Osteocyte (in vitro differentiated cells): ENCODE data around the gene MKNK1. TPM values are rescaled to one million over a fixed set of nuclear protein-coding genes. Genes with fewer than 3 reads are reported as not detected.

Experiments
- DNase-seq: peaks from one replicate; pipeline ENCODE4 v3.0.0; 2021; ENCODE audit warnings: mixed read lengths; ENCODE audit not compliant: unreplicated experiment; ENCODE audit errors: extremely low spot score
- H3K27ac Mint-ChIP-seq: one replicate; pipeline ENCODE4 v1.8.0; 2021; ENCODE audit warnings: mild to moderate bottlenecking, mixed read lengths; ENCODE audit not compliant: unreplicated experiment
- H3K27me3 Mint-ChIP-seq: one replicate; pipeline ENCODE4 v1.8.0; 2021; ENCODE audit warnings: mixed read lengths; ENCODE audit not compliant: unreplicated experiment
- H3K36me3 Mint-ChIP-seq: one replicate; pipeline ENCODE4 v1.8.0; 2021; ENCODE audit warnings: mixed read lengths; ENCODE audit not compliant: unreplicated experiment
- H3K4me1 Mint-ChIP-seq: one replicate; pipeline ENCODE4 v1.8.0; 2021; ENCODE audit warnings: mixed read lengths; ENCODE audit not compliant: unreplicated experiment
- H3K4me3 Mint-ChIP-seq: one replicate; pipeline ENCODE4 v1.8.0; 2021; ENCODE audit warnings: mild to moderate bottlenecking, moderate library complexity, mixed read lengths; ENCODE audit not compliant: unreplicated experiment
- H3K9me3 Mint-ChIP-seq: one replicate; pipeline ENCODE4 v1.8.0; 2021; ENCODE audit warnings: mixed read lengths; ENCODE audit not compliant: unreplicated experiment
- total RNA-seq: library from RNA; stranded (reverse); gene quantifications from 2 replicates; pipeline ENCODE4 v1.2.1, GENCODE V29; 2021
- TF ChIP-seq, protein P1 (sequence below): fragments of 200-600 bp; sonication (generic); IDR thresholded peaks from 2 replicates; pipeline ENCODE4 v1.5.0; 2021; ENCODE audit warnings: antibody characterized with exemption, mild to moderate bottlenecking, moderate library complexity

The MKNK1 gene
- total RNA-seq, 1 donor from 2014 or later: 32.5 TPM

DNA sequence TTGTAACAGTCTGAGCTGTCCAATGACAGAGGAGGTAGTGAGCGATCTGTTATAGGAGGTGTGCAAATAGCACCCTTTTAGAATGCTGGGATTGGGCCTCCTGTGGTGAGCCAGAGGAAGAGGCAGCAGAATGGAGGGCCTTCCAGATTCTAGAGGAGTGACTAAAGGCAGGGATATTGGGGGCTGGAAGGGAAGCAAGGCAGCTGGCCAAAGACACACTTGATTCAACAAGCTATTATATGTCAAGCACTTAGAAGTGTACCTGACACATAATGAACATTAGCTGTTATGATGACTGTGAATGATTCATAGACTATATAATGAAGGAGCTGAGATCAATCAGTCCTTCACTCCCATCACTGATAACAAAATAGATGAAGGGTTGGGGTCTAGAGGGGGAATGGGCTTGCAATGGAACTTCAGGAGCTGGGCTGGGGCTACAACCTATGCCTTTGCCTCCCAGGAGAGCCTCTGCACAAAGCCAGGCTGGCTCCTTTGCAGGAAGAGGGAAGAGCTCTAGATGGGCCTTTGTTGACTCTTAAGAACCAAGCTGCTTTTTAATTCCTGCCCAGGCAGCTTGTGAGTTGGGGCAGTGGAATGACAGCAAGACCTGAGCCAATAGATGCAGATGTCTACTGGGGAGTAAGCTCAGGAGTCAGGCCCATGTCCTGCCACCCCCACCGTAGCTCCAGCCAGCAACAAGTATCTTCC lies 2.3 kb upstream of the MKNK1 start:
- no peak overlapping the region for H3K27ac Mint-ChIP-seq
- H3K4me3 Mint-ChIP-seq: no peak overlapping the region
- DNase-seq: no peak
- H3K4me1 Mint-ChIP-seq: peaks cover 25% of the 10 kb centered on the region
- peaks cover 25% of the 10 kb centered on the region for H3K36me3 Mint-ChIP-seq
- no peaks in the 10 kb centered on the region for H3K27me3 Mint-ChIP-seq
- TF ChIP-seq, protein P1, sequence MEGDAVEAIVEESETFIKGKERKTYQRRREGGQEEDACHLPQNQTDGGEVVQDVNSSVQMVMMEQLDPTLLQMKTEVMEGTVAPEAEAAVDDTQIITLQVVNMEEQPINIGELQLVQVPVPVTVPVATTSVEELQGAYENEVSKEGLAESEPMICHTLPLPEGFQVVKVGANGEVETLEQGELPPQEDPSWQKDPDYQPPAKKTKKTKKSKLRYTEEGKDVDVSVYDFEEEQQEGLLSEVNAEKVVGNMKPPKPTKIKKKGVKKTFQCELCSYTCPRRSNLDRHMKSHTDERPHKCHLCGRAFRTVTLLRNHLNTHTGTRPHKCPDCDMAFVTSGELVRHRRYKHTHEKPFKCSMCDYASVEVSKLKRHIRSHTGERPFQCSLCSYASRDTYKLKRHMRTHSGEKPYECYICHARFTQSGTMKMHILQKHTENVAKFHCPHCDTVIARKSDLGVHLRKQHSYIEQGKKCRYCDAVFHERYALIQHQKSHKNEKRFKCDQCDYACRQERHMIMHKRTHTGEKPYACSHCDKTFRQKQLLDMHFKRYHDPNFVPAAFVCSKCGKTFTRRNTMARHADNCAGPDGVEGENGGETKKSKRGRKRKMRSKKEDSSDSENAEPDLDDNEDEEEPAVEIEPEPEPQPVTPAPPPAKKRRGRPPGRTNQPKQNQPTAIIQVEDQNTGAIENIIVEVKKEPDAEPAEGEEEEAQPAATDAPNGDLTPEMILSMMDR: no peak
- no peaks in the 10 kb centered on the region for H3K9me3 Mint-ChIP-seq

DNA sequence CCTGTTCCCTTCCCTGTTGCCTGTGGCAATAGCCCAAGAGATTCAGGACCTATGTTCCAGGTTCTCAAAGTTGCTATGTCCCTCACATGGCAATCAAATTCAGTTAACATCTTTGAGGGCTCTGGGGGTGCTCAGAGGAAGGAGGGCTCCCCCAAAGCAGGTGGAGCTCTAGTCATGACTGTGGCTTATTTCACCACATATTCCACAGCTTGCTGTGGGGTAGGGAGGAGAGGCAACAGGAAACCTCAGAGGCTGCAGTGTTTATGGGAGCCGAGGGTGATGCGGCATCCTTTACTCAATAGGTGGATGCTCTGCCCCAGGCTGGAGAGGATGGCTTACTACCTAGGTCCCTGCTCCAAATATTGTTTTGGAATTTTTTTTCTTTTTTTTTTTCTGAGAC lies 1.2 kb upstream of the MKNK1 start:
- Mint-ChIP-seq H3K4me3 (peak overlapping the region; percentile 89), H3K36me3 (peaks cover 23% of the 10 kb centered on the region), H3K4me1 (peaks cover 22% of the 10 kb centered on the region), H3K27me3 (no peaks in the 10 kb centered on the region), H3K9me3 (no peaks in the 10 kb centered on the region), H3K27ac (no peak overlapping the region)
- no peak for DNase-seq
- TF ChIP-seq, protein P1: no peak

DNA sequence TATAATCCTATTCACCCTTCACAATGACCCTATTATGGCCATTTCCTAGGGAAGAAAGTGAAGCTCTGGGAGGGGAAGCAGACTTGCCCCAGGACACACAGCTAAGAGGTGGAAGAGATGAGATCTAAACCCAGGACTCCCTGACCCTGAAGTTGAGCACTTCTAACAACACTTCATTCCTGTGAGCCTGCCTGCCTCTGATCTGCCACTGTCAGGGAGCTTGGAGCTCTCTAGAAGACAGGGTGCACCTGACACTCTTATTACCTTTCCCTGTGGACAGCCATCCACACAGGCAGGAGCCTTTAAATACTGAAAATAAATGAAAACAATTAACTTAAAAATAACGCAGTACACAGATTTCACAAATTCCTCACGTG lies 599 bp downstream of the MKNK1 start:
- TF ChIP-seq, protein P1: no peak
- peak overlapping the region; percentile 80 for H3K27ac Mint-ChIP-seq
- H3K27me3 Mint-ChIP-seq: no peaks in the 10 kb centered on the region
- H3K36me3 Mint-ChIP-seq: peaks cover 9% of the 10 kb centered on the region
- H3K9me3 Mint-ChIP-seq: no peaks in the 10 kb centered on the region
- no peak for DNase-seq
- H3K4me1 Mint-ChIP-seq: peaks cover 25% of the 10 kb centered on the region
- peak overlapping the region; percentile 89 for H3K4me3 Mint-ChIP-seq

DNA sequence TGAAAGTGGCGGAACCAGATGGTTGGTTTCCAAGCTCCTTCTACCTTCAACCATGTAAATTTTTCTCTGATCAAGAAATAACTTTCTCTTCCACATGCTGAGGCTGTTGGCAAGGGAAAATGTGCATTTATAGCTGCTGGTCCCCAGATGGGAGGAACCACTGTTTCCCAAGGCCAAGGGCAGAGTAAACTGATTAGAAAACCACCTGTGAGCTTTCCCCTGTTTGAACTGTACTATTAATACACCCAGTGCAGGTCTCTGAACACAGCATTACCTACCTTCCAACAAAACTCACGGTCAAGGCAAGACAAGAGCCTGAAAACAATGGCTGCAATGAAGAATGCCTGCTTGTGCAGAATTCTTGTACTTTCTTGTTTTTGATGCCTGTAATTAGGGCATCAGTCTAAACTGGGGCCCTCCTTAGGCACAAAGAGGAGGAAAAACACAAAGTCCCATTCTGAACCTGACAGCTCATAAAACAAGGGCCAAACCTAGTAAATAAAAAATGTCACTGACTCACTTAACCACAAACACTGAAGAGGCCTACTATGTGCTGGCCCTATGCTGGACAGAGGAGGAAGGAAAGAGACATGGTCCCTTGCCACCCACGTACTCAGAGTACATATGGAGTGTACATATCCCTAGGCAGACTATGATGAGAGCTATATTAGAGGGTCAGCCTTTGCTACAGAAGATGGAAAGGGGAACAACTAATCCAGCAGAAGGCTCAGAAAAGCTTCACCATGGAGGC lies 2.6 kb downstream of the MKNK1 start:
- no peaks in the 10 kb centered on the region for H3K27me3 Mint-ChIP-seq
- H3K36me3 Mint-ChIP-seq: peaks cover 2% of the 10 kb centered on the region
- no peak overlapping the region for H3K4me3 Mint-ChIP-seq
- TF ChIP-seq, protein P1: no peak
- H3K27ac Mint-ChIP-seq: no peak overlapping the region
- DNase-seq: no peak
- peaks cover 32% of the 10 kb centered on the region for H3K4me1 Mint-ChIP-seq
- no peaks in the 10 kb centered on the region for H3K9me3 Mint-ChIP-seq
